ENCODE data around the gene GATAD2A.

Gene GATAD2A

GRCh38 chr19:19534556-19535265, 129.2 kb downstream of the GATAD2A start:
- DNase-seq = no peak

GRCh38 chr19:19535311-19536191, 130.1 kb downstream of the GATAD2A start:
- no peak for DNase-seq

- DNase-seq = peak in 1 of 2 experiments; percentile 33
Measured at GRCh38 chr19:19537075-19538048, 131.9 kb downstream of the GATAD2A start.

GRCh38 chr19:19538061-19538784, 132.7 kb downstream of the GATAD2A start, which contains the start of gene CILP2:
Gene CILP2 (plus strand): TSS chr19:19538265. CDS start chr19:19538350, 85 bp downstream.
- no peak for DNase-seq

GRCh38 chr19:19538785-19539166, 133.3 kb downstream of the GATAD2A start:
- DNase-seq = no peak

- no peak for DNase-seq
Measured at GRCh38 chr19:19539698-19540063, 134.2 kb downstream of the GATAD2A start.

GRCh38 chr19:19540064-19540714, 134.7 kb downstream of the GATAD2A start:
- peak; percentile 64 to 65 for DNase-seq

- peak; percentile 72 to 73 for DNase-seq
Measured at GRCh38 chr19:19540715-19541515, 135.4 kb downstream of the GATAD2A start.

GRCh38 chr19:19541616-19542015, 136.1 kb downstream of the GATAD2A start:
- no peak for DNase-seq

- DNase-seq = no peak
Measured at GRCh38 chr19:19542507-19542906, 137.0 kb downstream of the GATAD2A start.

- no peak for DNase-seq
Measured at GRCh38 chr19:19543101-19543500, 137.6 kb downstream of the GATAD2A start.

GRCh38 chr19:19543640-19544039, 138.2 kb downstream of the GATAD2A start:
- DNase-seq = no peak

GRCh38 chr19:19544257-19544953, 138.9 kb downstream of the GATAD2A start:
- DNase-seq = no peak

GRCh38 chr19:19544954-19545591, 139.6 kb downstream of the GATAD2A start:
- no peak for DNase-seq

- DNase-seq = no peak
Measured at GRCh38 chr19:19545707-19546106, 140.2 kb downstream of the GATAD2A start.

- no peak for DNase-seq
Measured at GRCh38 chr19:19546751-19547162, 141.3 kb downstream of the GATAD2A start.

- DNase-seq = no peak
Measured at GRCh38 chr19:19547674-19548336, 142.3 kb downstream of the GATAD2A start.

GRCh38 chr19:19548915-19549759, 143.7 kb downstream of the GATAD2A start:
- DNase-seq = no peak

Data from activated CD4-positive, alpha-beta T cell treated with anti-CD3 and anti-CD28 coated beads, Interleukin-2, amount 50 U/mL, for 4 hours (primary cell).